A673 (cell line): ENCODE results near the gene CDHR3. TPM values are rescaled to one million over a fixed set of nuclear protein-coding genes. Genes with fewer than 3 reads are reported as not detected.

Experiments
- BruUV-seq: library from RNA; stranded (reverse); fragments of 400-500 nt; replicated peaks from 2 replicates; lab custom pipeline; 2021; lab: Mats Ljungman, UMichigan
- CTCF ChIA-PET: fragments of 300-600 bp; sonication (Branson Sonifier 250); formaldehyde crosslinking; loops from one replicate; lab custom pipeline; 2022; ENCODE audit warnings: antibody characterized with exemption; lab: Charles Lee
- POLR2A ChIA-PET: fragments of 300-600 bp; sonication (Branson Sonifier 250); formaldehyde crosslinking; loops from one replicate; lab custom pipeline; 2022; ENCODE audit warnings: antibody characterized with exemption; ENCODE audit not compliant: low non-redundant PET; lab: Charles Lee
- DNase-seq: peaks from one replicate; pipeline ENCODE4 v3.0.0-alpha.2; 2015; ENCODE audit warnings: low spot score
- H3K27ac ChIP-seq: fragments of 200-600 bp; sonication (generic); 2 replicates; pipeline ENCODE4 v1.5.1; 2016; ENCODE audit warnings: mixed run types, low read depth, mild to moderate bottlenecking, mixed read lengths, antibody characterized with exemption, low read length; ENCODE audit not compliant: poor library complexity, severe bottlenecking
- H3K27me3 ChIP-seq: fragments of 200-600 bp; sonication (generic); replicated peaks from 2 replicates; pipeline ENCODE4 v1.6.1; 2017; ENCODE audit warnings: mixed run types, low read depth, mild to moderate bottlenecking, mixed read lengths, antibody characterized with exemption, low read length; ENCODE audit not compliant: insufficient read depth, poor library complexity
- H3K36me3 ChIP-seq: fragments of 200-600 bp; sonication (generic); 2 replicates; pipeline ENCODE4 v1.6.1; 2016; ENCODE audit warnings: mixed run types, mild to moderate bottlenecking, mixed read lengths, antibody characterized with exemption, low read length; ENCODE audit not compliant: insufficient read depth, poor library complexity, severe bottlenecking
- H3K4me1 ChIP-seq: fragments of 200-600 bp; sonication (generic); 2 replicates; pipeline ENCODE4 v1.6.1; 2017; ENCODE audit warnings: mixed run types, mild to moderate bottlenecking, mixed read lengths, antibody characterized with exemption, low read length; ENCODE audit not compliant: insufficient read depth, poor library complexity, severe bottlenecking
- H3K4me3 ChIP-seq: fragments of 200-600 bp; sonication (generic); 2 replicates; pipeline ENCODE4 v1.5.1; 2016; ENCODE audit warnings: low read depth, mixed run types, mild to moderate bottlenecking, mixed read lengths, low read length; ENCODE audit not compliant: poor library complexity, severe bottlenecking
- H3K9me3 ChIP-seq: fragments of 200-600 bp; sonication (generic); 2 replicates; pipeline ENCODE4 v1.6.1; 2016; ENCODE audit warnings: mixed run types, low read depth, mild to moderate bottlenecking, mixed read lengths, antibody characterized with exemption, low read length; ENCODE audit not compliant: poor library complexity, severe bottlenecking
- CTCF ChIP-seq: fragments of 300-800, 200-600 bp; sonication (generic); conservative IDR thresholded peaks from 2 replicates; pipeline ENCODE4 v1.5.1; 2017; ENCODE audit warnings: low read depth, mild to moderate bottlenecking, antibody characterized with exemption, low read length, moderate library complexity, mixed read lengths
- EZH2 ChIP-seq: fragments of 200-600 bp; sonication (generic); IDR thresholded peaks from 2 replicates; pipeline ENCODE4 v1.6.1; 2017; ENCODE audit warnings: borderline replicate concordance, low read depth, mild to moderate bottlenecking, mixed read lengths, antibody characterized with exemption, low read length; ENCODE audit not compliant: poor library complexity, severe bottlenecking
- intact Hi-C: fragments of 100-400 bp; cut with micrococcal nuclease; formaldehyde crosslinking; loops from one replicate; pipeline ENCODE4 v1.10.0; 2022; ENCODE audit not compliant: unreplicated experiment
- total RNA-seq: library from RNA; stranded (reverse); gene quantifications from 2 replicates; pipeline ENCODE4 v1.2.3, GENCODE V29; 2021

Gene CDHR3
- total RNA-seq, 1 experiment from 2014 or later = 13.9 TPM

- no TSS peak for BruUV-seq
- no peaks in the 10 kb centered on the region for H3K27me3 ChIP-seq
- POLR2A ChIA-PET = no interaction called here
These were observed 70.7 kb downstream of the CDHR3 start for GRCh38 chr7:106033735-106034134.

GRCh38 chr7:106034383-106034782 is 71.3 kb downstream of the CDHR3 start:
- no TSS peak for BruUV-seq
- intact Hi-C loops = no loop called here
- H3K9me3 ChIP-seq = no peaks in the 10 kb centered on the region
- ChIA-PET POLR2A (no interaction called here), CTCF (no interaction called here)
- no peaks in the 10 kb centered on the region for H3K27me3 ChIP-seq
- no peak overlapping the region for H3K4me3 ChIP-seq
- DNase-seq = no peak
- H3K36me3 ChIP-seq = no peaks in the 10 kb centered on the region
- H3K27ac ChIP-seq = no peak overlapping the region
- TF ChIP-seq EZH2 (no peak), CTCF (no peak)
- H3K4me1 ChIP-seq = peaks cover 37% of the 10 kb centered on the region

More at GRCh38 chr7:106033735-106034134, 70.7 kb downstream of the CDHR3 start:
- CTCF ChIA-PET = no interaction called here
- no peaks in the 10 kb centered on the region for H3K9me3 ChIP-seq
- TF ChIP-seq EZH2 = no peak
- TF ChIP-seq CTCF = no peak
- peaks cover 35% of the 10 kb centered on the region for H3K4me1 ChIP-seq
- DNase-seq = no peak
- no peak overlapping the region for H3K27ac ChIP-seq
- no peaks in the 10 kb centered on the region for H3K36me3 ChIP-seq
- intact Hi-C loops = no loop called here
- no peak overlapping the region for H3K4me3 ChIP-seq

DNA sequence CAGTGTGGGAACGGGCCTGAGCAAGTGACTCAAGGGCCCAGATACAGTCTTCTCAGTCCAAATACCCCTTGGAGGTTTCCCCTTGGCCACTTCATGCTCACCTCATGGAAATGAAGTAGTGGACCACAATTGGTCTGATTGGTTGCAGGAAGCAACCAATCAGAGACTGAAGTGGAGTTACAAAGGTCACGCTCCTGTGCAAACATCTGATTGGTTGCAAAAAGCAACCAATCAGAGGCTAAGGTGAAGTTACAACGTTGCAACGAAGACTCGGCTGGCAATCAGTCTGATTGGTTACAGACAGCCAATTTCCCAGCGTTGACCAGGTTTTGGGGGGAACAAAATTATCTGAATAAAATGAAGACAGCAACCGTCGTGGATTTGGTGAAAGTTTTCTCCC is 72.5 kb downstream of the CDHR3 start:
- intact Hi-C loops = no loop called here
- no peaks in the 10 kb centered on the region for H3K36me3 ChIP-seq
- no peaks in the 10 kb centered on the region for H3K27me3 ChIP-seq
- ChIA-PET CTCF (no interaction called here), POLR2A (no interaction called here)
- no TSS peak for BruUV-seq
- H3K4me3 ChIP-seq = no peak overlapping the region
- H3K27ac ChIP-seq = no peak overlapping the region
- DNase-seq = no peak
- H3K9me3 ChIP-seq = no peaks in the 10 kb centered on the region
- peaks cover 32% of the 10 kb centered on the region for H3K4me1 ChIP-seq
- TF ChIP-seq EZH2 (no peak), CTCF (no peak)
